GM18505 (cell line): Measurements from ENCODE around the gene TNC.

Experiments used
- ATAC-seq: cut with Tn5 transposase; IDR thresholded peaks from one replicate; pipeline ENCODE4 v1.9.1; 2021; ENCODE audit not compliant: unreplicated experiment
- POLR2A ChIP-seq: IDR thresholded peaks from 4 replicates; pipeline ENCODE4 v1.6.1; 2011; ENCODE audit warnings: borderline replicate concordance; ENCODE audit not compliant: insufficient read depth, insufficient read length; ENCODE audit errors: extremely low read depth

TNC gene

DNA sequence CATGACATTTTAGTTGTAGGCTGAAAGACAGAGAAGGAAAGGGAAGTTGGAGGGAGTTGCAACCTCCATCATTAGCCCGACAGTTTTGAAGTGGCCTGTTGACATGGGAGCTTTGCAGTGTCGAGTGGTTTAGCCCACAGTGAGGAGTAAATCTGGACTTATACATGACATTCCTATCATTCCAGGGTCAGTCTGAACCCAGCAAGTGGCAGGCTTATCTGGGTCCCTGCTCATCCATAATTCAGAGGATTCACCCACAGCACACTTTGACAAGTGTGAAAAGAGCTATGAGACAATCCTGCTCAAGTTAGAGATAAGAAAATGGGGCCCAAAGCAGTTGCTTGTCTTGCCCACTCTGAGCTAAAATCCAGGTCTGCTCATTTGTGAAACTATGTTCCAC lies 8.4 kb upstream of the TNC start:
- TF ChIP-seq POLR2A, result no peak
- ATAC-seq, result no peak

DNA sequence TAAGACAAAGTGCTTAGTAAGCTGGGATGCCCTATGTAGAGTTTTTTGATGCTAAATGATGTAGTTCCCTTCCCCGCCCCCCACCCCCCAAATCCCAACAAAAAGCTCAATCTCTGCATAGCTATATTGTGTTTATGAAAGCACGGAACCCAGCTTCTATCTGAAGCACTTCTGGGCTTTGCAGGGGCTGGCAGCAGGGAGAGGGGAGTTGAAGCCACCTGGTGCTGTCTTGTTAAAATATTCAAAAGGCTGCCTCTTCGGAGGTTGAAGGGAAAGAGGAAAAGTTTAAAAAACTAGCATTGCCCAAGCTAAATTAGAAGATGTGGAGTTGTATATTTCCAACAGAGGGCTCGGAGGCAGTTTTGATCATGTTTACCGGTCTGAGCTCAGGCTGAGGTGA lies 5.0 kb upstream of the TNC start:
- TF ChIP-seq POLR2A, result no peak
- ATAC-seq, result no peak

DNA sequence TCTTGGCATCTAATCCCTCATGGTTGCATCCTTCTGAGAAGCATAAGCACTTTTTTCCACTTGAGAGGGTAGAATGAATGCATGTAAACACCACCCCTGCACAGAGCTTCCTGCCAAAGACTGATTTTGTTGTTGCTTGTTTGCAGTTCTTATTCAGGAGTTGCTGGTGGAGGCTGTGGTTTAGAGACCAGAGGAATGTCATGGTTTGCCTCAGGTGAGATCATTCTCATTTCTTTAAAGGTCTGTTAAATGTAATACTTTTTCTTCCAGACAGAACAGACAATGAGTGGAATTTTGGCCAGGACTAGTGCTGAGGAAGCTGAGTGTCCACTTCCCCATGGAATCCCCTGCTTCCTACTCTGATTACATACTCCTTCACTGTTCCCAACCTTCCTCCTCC lies 3.2 kb upstream of the TNC start:
- ATAC-seq, result no peak
- no peak for TF ChIP-seq POLR2A

DNA sequence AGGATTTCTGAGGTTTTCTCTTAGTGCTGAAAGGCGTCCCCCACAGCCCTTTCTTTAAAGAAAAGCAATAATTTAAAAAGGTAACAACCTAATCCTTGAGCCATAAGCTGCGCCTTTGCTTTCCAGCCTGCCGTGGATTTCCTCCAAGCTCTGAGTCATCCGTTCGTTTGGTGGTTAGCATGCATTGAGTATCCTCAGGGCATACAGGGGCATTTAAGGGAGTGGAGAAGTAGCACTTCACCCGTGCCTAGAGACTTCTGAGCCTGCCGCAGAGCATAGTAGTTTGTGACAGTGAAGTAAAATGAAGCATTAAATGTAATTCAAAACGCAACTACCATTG lies 892 bp upstream of the TNC start:
- no peak for TF ChIP-seq POLR2A
- ATAC-seq, result no peak

DNA sequence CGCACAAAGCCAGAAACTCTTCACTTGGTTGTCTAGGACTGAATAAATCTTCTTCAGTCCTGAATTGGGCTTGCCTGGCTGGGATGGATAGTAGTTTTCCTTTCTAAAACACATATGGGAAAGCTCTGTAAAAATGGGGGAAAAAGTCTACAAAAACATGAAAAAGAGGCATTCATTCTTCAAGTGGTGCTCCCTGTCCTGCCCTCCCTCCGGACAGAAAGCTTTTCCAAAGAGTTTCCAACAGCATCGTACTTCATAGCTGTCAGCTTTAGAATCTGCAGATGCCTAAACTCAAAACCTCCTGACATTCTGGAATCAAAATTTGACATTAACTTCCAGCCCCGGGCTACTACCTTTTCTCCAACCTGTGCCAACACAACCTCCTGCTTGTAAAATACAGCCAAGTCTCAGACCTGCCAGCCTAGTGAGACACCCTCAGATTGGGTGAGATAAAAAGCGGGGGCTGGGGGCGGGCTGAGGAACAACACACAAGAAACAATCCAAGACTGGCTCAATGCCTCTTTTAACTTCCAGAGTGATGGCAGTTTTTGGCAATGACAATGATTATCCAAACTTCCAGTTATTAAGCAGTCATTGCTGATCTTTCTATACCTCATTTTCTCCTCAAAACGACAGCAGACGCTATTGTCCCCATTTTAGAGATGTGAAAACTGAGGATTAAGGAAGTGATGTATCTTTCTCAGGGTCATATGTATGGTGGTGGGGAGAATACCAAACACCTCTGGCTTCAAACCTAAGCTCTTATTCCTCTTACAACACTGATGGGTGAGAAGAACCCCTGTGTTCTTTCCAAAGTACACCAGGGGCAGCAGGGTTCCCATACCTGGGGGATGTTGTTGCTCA lies 1.3 kb downstream of the TNC start:
- no peak for TF ChIP-seq POLR2A
- no peak for ATAC-seq

DNA sequence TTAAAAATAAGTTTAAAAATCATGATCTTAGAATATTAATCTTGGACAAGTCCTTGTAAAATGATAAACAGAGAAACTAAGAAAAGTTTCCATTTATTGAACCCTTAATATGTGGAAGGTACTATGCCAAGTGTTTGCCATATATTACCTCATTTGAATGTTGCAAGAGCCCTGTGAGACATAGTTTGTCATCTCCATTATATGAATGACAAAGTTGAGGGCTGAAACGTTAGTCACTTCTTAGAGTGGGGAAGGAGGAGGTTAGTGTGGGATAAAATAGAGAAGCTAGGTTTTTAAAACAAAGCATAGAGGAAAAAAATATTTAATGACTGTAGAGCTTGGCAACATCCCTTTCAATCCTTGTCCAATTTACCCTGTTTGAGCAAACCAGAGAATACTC lies 2.0 kb downstream of the TNC start:
- ATAC-seq, result no peak
- no peak for TF ChIP-seq POLR2A

DNA sequence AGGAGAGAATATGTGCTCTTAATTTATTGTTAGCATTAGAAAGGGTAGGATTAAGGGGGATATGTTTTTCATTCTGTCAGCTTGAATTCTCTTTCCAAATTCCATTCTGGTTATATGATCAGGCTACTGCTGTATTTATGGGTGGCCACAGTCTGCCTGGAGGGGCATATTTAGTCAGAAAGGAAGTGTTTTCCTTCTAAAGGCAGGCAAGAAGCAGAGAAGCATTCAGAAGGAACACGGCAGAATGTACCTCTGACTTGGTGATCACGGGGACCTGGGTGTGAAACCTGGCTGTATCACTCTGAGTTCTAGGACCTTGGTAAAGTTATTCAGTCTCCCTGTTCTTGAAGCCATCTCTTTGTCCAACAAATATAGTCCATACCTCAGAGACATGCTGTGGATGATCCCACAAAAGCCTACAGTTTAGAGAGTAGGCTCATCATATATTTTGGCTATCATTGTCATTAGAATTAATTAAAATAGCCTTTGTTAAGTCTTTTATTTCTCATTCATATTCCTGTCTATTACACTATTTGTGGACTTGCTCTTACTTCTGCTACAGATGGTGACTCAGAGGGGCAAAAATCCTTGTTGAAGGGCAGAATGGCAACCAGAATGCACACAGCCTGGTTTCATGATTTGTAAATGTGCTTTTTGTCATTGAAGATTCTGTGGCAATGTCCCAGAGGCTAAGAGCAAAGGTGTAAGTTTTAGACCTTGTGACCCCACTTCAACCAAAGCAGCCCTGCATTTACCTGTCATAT lies 2.7 kb downstream of the TNC start:
- ATAC-seq, result no peak
- TF ChIP-seq POLR2A, result no peak

DNA sequence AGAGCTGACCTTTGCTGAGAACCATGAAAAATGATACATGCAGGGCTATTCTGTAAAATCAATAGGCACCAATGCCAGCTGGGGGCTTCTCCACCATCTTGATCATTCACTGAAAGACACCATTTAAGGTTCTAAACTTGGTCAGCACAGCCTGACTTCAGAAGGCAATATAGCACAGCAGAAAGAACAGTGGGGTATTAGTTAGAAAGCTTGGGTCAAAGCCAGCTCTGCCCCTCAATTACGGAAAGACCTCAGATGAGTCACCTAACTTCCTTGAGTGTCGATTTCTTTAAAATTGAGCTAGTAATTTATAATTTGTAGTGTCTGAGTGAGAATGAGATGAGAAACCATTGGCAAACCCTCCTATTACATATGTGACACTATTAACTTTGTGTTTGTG lies 3.4 kb downstream of the TNC start:
- TF ChIP-seq POLR2A, result no peak
- no peak for ATAC-seq

DNA sequence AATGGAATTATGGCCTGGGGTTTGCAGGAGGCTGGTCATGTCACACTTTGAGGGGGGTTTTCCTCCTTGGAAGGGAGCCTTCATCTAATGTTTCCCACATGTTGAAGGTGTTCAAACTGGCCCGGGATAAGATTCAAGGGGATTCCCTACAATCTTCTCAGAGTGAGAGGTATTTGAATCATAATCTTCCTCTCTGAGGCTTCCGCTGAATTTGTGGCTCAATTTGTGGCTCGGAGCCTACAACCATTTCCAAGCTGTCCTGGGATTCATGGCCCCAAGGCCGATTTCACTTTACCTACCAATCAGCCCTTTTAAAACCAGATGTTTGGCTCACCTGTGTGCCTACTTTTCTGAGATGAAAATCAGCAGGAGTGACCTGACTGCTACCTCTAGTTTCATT lies 3.9 kb downstream of the TNC start:
- TF ChIP-seq POLR2A, result no peak

DNA sequence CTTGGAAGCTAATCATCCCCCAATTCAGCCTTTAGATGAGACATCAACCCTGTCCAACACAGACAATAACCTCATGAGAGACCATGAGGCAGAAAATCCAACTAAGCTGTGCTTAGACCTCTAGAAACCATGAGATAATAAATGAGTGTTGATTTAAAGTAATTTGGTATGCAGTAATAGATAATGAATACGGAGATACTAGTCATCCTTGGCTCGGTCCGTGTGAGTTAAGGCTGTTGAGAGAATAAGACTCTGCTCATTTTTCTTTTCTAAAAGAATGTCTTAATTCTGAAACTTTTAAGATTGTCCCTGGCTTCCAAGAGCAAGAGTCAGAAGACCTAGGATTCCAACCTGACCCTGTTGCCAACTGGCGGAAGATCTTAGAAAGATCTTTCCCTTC lies 6.1 kb downstream of the TNC start:
- no peak for ATAC-seq
- TF ChIP-seq POLR2A, result no peak

More for the DNA sequence above, 3.9 kb downstream of the TNC start:
- no peak for ATAC-seq

DNA sequence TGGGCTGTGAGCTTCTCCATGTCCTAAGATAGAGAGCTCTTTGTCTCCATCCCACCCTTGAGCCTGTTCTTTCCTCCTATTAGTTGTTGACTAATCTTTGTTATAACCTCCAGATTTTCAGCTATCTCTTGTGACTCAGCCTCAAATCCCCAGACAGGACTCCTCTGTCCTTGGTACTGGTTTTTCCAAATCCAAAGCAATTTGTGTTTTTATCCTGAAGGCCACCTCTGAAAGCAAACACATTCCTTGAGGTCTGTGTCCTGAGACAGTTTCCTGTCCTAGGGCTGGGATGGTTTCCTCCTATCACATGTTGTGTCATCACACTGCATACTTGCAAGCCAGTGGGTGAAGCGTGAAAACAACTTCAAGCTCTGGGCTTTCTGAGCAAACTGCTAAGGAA lies 8.5 kb downstream of the TNC start:
- TF ChIP-seq POLR2A, result no peak
- no peak for ATAC-seq

DNA sequence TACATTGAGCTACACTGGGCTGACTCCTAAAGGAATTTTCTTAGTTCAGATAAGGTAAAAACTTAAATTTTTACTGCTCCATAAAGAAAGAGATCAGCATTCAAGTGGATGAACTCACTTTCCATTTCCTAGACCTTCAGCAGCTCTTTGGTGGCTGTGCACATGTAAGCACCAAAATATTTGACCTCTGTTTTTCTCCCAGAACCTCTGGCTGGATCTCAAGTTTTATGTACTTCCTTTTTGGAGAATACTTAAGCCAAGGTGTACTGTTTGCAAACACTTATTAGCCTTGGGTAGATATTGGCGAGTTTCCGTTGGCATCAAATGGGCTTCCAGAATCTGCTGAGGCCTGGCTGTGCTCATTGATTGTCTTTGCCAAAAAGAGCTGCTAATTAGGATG lies 10.3 kb downstream of the TNC start:
- no peak for TF ChIP-seq POLR2A
- no peak for ATAC-seq

DNA sequence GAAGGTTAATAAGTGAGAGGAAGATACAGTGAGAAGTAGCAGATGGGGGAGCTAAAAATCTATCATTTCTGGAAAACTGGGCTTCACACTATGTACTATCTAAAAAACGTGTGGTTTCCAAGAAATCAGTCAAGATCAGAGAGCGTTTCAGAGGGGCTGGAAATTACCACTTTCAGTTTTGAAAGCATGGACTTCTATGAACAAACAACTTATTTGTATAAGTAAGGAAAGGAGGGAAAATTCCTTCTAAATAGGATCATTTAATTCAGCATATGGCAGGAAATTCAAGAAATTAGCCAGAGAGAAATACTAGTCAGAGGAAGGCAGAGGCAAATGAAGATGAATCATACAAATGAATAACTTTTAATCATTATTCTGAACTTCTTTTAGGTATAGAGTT lies 11.3 kb downstream of the TNC start:
- ATAC-seq, result no peak
- no peak for TF ChIP-seq POLR2A

DNA sequence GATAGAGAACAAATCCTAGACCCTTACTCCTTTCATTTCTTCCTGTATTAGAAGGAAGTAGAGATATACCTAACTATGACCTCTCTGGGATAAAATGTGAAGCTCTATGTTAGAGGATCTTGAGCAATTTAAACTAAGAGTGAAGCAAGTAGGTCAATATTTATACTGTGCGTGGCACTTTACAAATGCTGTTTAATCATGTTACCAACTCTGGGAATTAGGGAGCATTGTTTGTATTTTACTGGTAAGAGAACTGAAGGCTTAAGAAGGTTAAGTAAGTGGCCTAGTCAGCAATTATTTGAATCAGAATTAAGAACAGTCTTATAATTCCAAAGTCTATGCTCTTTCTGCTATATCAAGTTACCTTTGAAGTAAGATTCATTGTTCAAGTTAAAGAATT lies 12.0 kb downstream of the TNC start:
- no peak for TF ChIP-seq POLR2A

More for the DNA sequence above, 12.0 kb downstream of the TNC start:
- no peak for ATAC-seq
